GM23338 (cell line): Measurements from ENCODE around the gene RIPOR3. TPM values are rescaled to one million over a fixed set of nuclear protein-coding genes. Genes with fewer than 3 reads are reported as not detected.

ENCODE experiments used
- ATAC-seq: fragments of 200-7000 bp; cut with Tn5 transposase; 3 replicates; pipeline ENCODE4 v1.9.1; 2020
- DNase-seq: peaks from one replicate; pipeline ENCODE4 v3.0.0-alpha.2; 2015; ENCODE audit warnings: low spot score
- H2AFZ ChIP-seq: fragments of 200-600 bp; sonication (generic); 2 replicates; pipeline ENCODE4 v1.8.0; 2016; ENCODE audit warnings: antibody characterized with exemption, mild to moderate bottlenecking, moderate library complexity
- H3F3A ChIP-seq: fragments of 200-600 bp; sonication (generic); replicated peaks from 2 replicates; pipeline ENCODE4 v1.8.0; 2017; ENCODE audit warnings: antibody characterized with exemption, mixed run types, low read depth
- H3K27ac ChIP-seq: fragments of 200-600 bp; sonication (generic); 2 replicates; pipeline ENCODE4 v1.6.1; 2016; ENCODE audit warnings: low read depth
- H3K27me3 ChIP-seq: fragments of 200-600 bp; sonication (generic); 2 replicates; pipeline ENCODE4 v1.8.0; 2016; ENCODE audit warnings: mild to moderate bottlenecking, mixed run types, moderate library complexity; ENCODE audit not compliant: insufficient read depth
- H3K36me3 ChIP-seq: fragments of 200-600 bp; sonication (generic); 2 replicates; pipeline ENCODE4 v1.8.0; 2016; ENCODE audit warnings: mild to moderate bottlenecking; ENCODE audit not compliant: insufficient read depth
- H3K4me1 ChIP-seq: fragments of 200-600 bp; sonication (generic); 2 replicates; pipeline ENCODE4 v1.8.0; 2016; ENCODE audit warnings: mild to moderate bottlenecking, moderate library complexity; ENCODE audit not compliant: insufficient read depth
- H3K4me2 ChIP-seq: fragments of 200-600 bp; sonication (generic); 2 replicates; pipeline ENCODE4 v1.7.1; 2017; ENCODE audit warnings: mixed run types
- H3K4me3 ChIP-seq: fragments of 200-600 bp; sonication (generic); 2 replicates; pipeline ENCODE4 v1.6.1; 2016; ENCODE audit warnings: mixed run types
- H3K79me2 ChIP-seq: fragments of 200-600 bp; sonication (generic); replicated peaks from 2 replicates; pipeline ENCODE4 v1.8.0; 2017; ENCODE audit warnings: mild to moderate bottlenecking; ENCODE audit not compliant: insufficient read depth
- H3K9me2 ChIP-seq: fragments of 200-600 bp; sonication (generic); 2 replicates; pipeline ENCODE4 v1.8.0; 2017; ENCODE audit not compliant: insufficient read depth
- H4K20me1 ChIP-seq: fragments of 200-600 bp; sonication (generic); replicated peaks from 2 replicates; pipeline ENCODE4 v1.8.0; 2017; ENCODE audit warnings: mild to moderate bottlenecking; ENCODE audit not compliant: insufficient read depth
- H3K27ac Mint-ChIP-seq: 2 replicates; pipeline ENCODE4 v1.8.0; 2020; ENCODE audit warnings: inconsistent platforms, mild to moderate bottlenecking, moderate library complexity, mixed read lengths
- H3K27me3 Mint-ChIP-seq: 3 replicates; pipeline ENCODE4 v1.8.0; 2022; ENCODE audit warnings: low read depth, mild to moderate bottlenecking, moderate library complexity, mixed read lengths, inconsistent platforms; ENCODE audit not compliant: insufficient read depth, poor library complexity
- H3K36me3 Mint-ChIP-seq: 3 replicates; pipeline ENCODE4 v1.8.0; 2021; ENCODE audit warnings: low read depth, mild to moderate bottlenecking, inconsistent platforms, moderate library complexity, mixed read lengths
- H3K4me1 Mint-ChIP-seq: 3 replicates; pipeline ENCODE4 v1.8.0; 2020; ENCODE audit warnings: mild to moderate bottlenecking, inconsistent platforms, mixed read lengths
- H3K4me3 Mint-ChIP-seq: 3 replicates; pipeline ENCODE4 v1.8.0; 2021; ENCODE audit warnings: moderate library complexity, mild to moderate bottlenecking, inconsistent platforms, mixed read lengths
- H3K9me3 Mint-ChIP-seq: 3 replicates; pipeline ENCODE4 v1.8.0; 2020; ENCODE audit warnings: moderate library complexity, mild to moderate bottlenecking, inconsistent platforms, mixed read lengths
- CREB1 ChIP-seq: fragments of 250-450 bp; sonication (Bioruptor Pico); IDR thresholded peaks from 2 replicates; pipeline ENCODE4 v1.5.0; 2020; ENCODE audit warnings: low read depth, mild to moderate bottlenecking, moderate library complexity
- ETS1 ChIP-seq: IDR thresholded peaks from 2 replicates; pipeline ENCODE4 v1.6.1; 2016; ENCODE audit warnings: antibody characterized with exemption
- EZH2 ChIP-seq: fragments of 200-600 bp; sonication (generic); IDR thresholded peaks from one replicate; pipeline ENCODE4 v1.8.0; 2017; ENCODE audit warnings: antibody characterized with exemption, mild to moderate bottlenecking, low read depth; ENCODE audit not compliant: unreplicated experiment
- NANOG ChIP-seq: IDR thresholded peaks from 2 replicates; pipeline ENCODE4 v1.6.1; 2016; ENCODE audit warnings: antibody characterized with exemption, borderline replicate concordance
- POLR2AphosphoS5 ChIP-seq: IDR thresholded peaks from 2 replicates; pipeline ENCODE4 v1.6.1; 2016; ENCODE audit warnings: antibody characterized with exemption, low read depth
- ZNF114 ChIP-seq: fragments of 250-450 bp; sonication (Bioruptor Pico); IDR thresholded peaks from 2 replicates; pipeline ENCODE4 v1.5.0; 2020; ENCODE audit warnings: mild to moderate bottlenecking, moderate library complexity
- ZNF331 ChIP-seq: fragments of 250-450 bp; sonication (Bioruptor Pico); IDR thresholded peaks from 2 replicates; pipeline ENCODE4 v1.5.0; 2020; ENCODE audit warnings: low read depth, mild to moderate bottlenecking, moderate library complexity
- polyA plus RNA-seq: library from polyadenylated mRNA; unstranded; fragments of >200 nt; fragmentation: Nextera tagmentation; extraction: Ambion mirVana; gene quantifications from 2 replicates; pipeline ENCODE4 v1.2.1, GENCODE V29; 2016
- total RNA-seq: library from RNA; depleted of rRNA; stranded (reverse); fragments of >200 nt; shearing (Covaris generic); gene quantifications from 2 replicates; pipeline ENCODE4 v1.2.3, GENCODE V29; 2014
- TF ChIP-seq, protein P1 (sequence below), 2 experiments: fragments of 200-600 bp in 1 of 2; sonication (generic) in 1 of 2; conservative IDR thresholded peaks; 2 replicates each; pipeline versions ENCODE4 v1.5.1 to v1.6.1; 2016 to 2017; ENCODE audit warnings: antibody characterized with exemption in 2 of 2, low read depth in 2 of 2, mild to moderate bottlenecking in 2 of 2, moderate library complexity in 1 of 2

Gene RIPOR3
- total and polyA plus RNA-seq, 2 experiments from 2014 or later: 4.9 to 6.3 TPM

- no peak for TF ChIP-seq POLR2AphosphoS5
- no peak for TF ChIP-seq EZH2
- TF ChIP-seq NANOG: no peak
- TF ChIP-seq ZNF331 (CRISPR knock-in tag): no peak
- no peak for TF ChIP-seq CREB1 (CRISPR knock-in tag)
Measured at GRCh38 chr20:50582092-50582491, 109.2 kb downstream of the RIPOR3 start (continued).

GRCh38 chr20:50580842-50581544, 110.3 kb downstream of the RIPOR3 start:
- Histone ChIP-seq H2AFZ (no peak overlapping the region), H3K79me2 (no peaks in the 10 kb centered on the region), H3K9me2 (no peaks in the 10 kb centered on the region), H3K4me3 (no peak overlapping the region), H3K4me1 (no peaks in the 10 kb centered on the region), H3K4me2 (no peak overlapping the region), H3K27ac (no peak overlapping the region), H3K27me3 (no peaks in the 10 kb centered on the region), H3K36me3 (peaks cover 18% of the 10 kb centered on the region; the same call in 1 of the 2 replicates), H4K20me1 (peaks cover 6% of the 10 kb centered on the region; the same call in 1 of the 2 replicates), H3F3A (0 out of 2 replicates have a peak, but pooled peaks cover 4% of the 10 kb centered on the region)
- Mint-ChIP-seq H3K4me1 (peaks cover 2% of the 10 kb centered on the region; the same call in 1 of the 3 replicates), H3K4me3 (no peak overlapping the region), H3K9me3 (no peaks in the 10 kb centered on the region), H3K27ac (no peak overlapping the region), H3K36me3 (peaks cover 52% of the 10 kb centered on the region), H3K27me3 (no peaks in the 10 kb centered on the region)
- TF ChIP-seq ETS1 (no peak), NANOG (no peak), POLR2AphosphoS5 (no peak), ZNF114 (CRISPR knock-in tag) (no peak)
- TF ChIP-seq, protein P1, sequence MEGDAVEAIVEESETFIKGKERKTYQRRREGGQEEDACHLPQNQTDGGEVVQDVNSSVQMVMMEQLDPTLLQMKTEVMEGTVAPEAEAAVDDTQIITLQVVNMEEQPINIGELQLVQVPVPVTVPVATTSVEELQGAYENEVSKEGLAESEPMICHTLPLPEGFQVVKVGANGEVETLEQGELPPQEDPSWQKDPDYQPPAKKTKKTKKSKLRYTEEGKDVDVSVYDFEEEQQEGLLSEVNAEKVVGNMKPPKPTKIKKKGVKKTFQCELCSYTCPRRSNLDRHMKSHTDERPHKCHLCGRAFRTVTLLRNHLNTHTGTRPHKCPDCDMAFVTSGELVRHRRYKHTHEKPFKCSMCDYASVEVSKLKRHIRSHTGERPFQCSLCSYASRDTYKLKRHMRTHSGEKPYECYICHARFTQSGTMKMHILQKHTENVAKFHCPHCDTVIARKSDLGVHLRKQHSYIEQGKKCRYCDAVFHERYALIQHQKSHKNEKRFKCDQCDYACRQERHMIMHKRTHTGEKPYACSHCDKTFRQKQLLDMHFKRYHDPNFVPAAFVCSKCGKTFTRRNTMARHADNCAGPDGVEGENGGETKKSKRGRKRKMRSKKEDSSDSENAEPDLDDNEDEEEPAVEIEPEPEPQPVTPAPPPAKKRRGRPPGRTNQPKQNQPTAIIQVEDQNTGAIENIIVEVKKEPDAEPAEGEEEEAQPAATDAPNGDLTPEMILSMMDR (conservative IDR thresholded peaks at IDR 0.05; ENCODE audit: low read depth in 2 of 2): no peak
- DNase-seq (no peak), ATAC-seq (no peak)

DNA sequence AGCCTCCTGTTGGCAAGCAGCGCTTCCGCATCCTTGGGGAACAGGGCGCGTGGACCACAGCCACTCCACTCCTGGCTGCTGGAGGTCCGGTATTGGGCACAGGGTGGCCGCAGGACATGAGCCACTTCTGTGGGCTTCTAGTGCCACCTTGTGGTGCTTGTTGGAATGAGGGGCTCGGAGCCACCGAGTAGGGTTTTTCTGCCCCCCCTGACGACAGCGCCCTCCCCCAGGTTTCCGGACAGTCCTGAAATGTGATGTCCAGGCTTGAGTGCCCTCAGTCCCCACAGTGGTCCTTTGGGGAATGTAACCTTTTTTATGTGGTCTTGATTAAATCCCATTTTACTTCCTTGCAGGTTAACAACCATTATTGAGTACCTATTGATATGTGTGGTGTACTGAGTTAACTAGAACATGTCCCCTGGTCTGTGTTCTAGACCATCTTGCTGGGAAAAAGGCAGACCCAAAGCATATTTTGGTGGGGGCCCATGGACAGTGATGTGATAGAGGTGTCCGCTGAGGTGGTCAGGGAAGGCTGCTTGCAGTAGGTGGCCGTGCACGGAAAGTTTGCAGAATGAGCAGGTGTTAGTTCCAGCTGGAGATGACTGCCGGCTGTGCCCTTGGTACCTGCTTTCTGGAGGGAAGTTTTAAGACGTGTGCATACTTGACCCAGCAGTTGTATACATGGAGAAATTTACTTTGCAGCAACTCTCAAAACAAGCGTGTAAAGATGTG, 111.2 kb downstream of the RIPOR3 start:
- Histone ChIP-seq H3K27ac (no peak overlapping the region), H3K4me3 (no peak overlapping the region), H3K4me2 (no peak overlapping the region), H3K4me1 (no peaks in the 10 kb centered on the region), H3K9me2 (no peaks in the 10 kb centered on the region), H3K27me3 (no peaks in the 10 kb centered on the region), H3K79me2 (no peaks in the 10 kb centered on the region), H3K36me3 (peaks cover 18% of the 10 kb centered on the region; the same call in 1 of the 2 replicates), H3F3A (0 out of 2 replicates have a peak, but pooled peaks cover 4% of the 10 kb centered on the region), H2AFZ (no peak overlapping the region), H4K20me1 (peaks cover 6% of the 10 kb centered on the region; the same call in 1 of the 2 replicates)
- DNase-seq: peak; percentile 81
- Mint-ChIP-seq H3K27me3 (no peaks in the 10 kb centered on the region), H3K9me3 (no peaks in the 10 kb centered on the region), H3K4me3 (no peak overlapping the region), H3K36me3 (peaks cover 53% of the 10 kb centered on the region), H3K4me1 (peaks cover 2% of the 10 kb centered on the region; the same call in 1 of the 3 replicates), H3K27ac (no peak overlapping the region)
- TF ChIP-seq NANOG: no peak
- TF ChIP-seq, protein P1 (conservative IDR thresholded peaks at IDR 0.05; ENCODE audit: low read depth in 2 of 2): peak; percentile 84 to 87
- ATAC-seq: peak; percentile 85
